K562 (cell line): Measurements from ENCODE around the gene SYT1. TPM values are rescaled to one million over a fixed set of nuclear protein-coding genes. Genes with fewer than 3 reads are reported as not detected.

Experiments
- HMG20A ChIP-seq: fragments of 450-650 bp; formaldehyde crosslinking; conservative IDR thresholded peaks from 2 replicates; pipeline ENCODE4 v1.4.0; 2020; ENCODE audit warnings: mild to moderate bottlenecking, mixed read lengths
- HSF4 ChIP-seq: fragments of 250-450 bp; sonication (Bioruptor Pico); IDR thresholded peaks from 2 replicates; pipeline ENCODE4 v2.1.2; 2022; ENCODE audit warnings: mild to moderate bottlenecking, moderate library complexity, borderline replicate concordance
- KDM5B ChIP-seq: fragments of 200-600 bp; sonication (generic); IDR thresholded peaks from 2 replicates; pipeline ENCODE4 v1.6.1; 2012; ENCODE audit warnings: low read depth, mild to moderate bottlenecking, moderate library complexity, low read length, control low read depth, inconsistent platforms; ENCODE audit not compliant: insufficient replicate concordance
- KLF13 ChIP-seq: fragments of 450-650 bp; IDR thresholded peaks from 2 replicates; pipeline ENCODE4 v1.6.1; 2016; ENCODE audit warnings: missing genetic modification characterization, low read depth, mild to moderate bottlenecking, missing compliant biosample characterization, moderate library complexity, borderline replicate concordance
- SETDB1 ChIP-seq: IDR thresholded peaks from one replicate; pipeline ENCODE4 v1.6.1; 2012; ENCODE audit warnings: low read length, control low read depth, inconsistent platforms
- SIRT6 ChIP-seq: IDR thresholded peaks from one replicate; pipeline ENCODE4 v1.6.1; 2012; ENCODE audit warnings: low read depth, mild to moderate bottlenecking, control low read depth, inconsistent platforms, low read length, moderate library complexity
- SMARCE1 ChIP-seq: fragments of 450-650 bp; IDR thresholded peaks from 2 replicates; pipeline ENCODE4 v1.7.1; 2016; ENCODE audit warnings: mild to moderate bottlenecking
- SRF ChIP-seq, 2 experiments: fragments of 250-450, 450-650 bp in 1 of 2; sonication (Bioruptor Pico) in 1 of 2; sonication (generic) in 1 of 2; formaldehyde crosslinking; IDR thresholded peaks; 2 replicates each; pipeline versions ENCODE4 v1.5.0 to v1.5.1; 2020 to 2022; ENCODE audit warnings: mild to moderate bottlenecking in 1 of 2, missing genetic modification reagents in 1 of 2
- STAG1 ChIP-seq: sonication (generic); formaldehyde crosslinking; IDR thresholded peaks from 2 replicates; pipeline ENCODE4 v1.5.0; 2020; ENCODE audit warnings: missing genetic modification reagents, borderline replicate concordance
- TAL1 ChIP-seq: fragments of 450-650 bp; IDR thresholded peaks from 2 replicates; pipeline ENCODE4 v1.6.1; 2016; ENCODE audit warnings: mild to moderate bottlenecking
- TBP ChIP-seq: optimal IDR thresholded peaks from 2 replicates; pipeline ENCODE3; 2011; ENCODE audit warnings: low read depth, low read length, improper control_type of control experiment
- U2AF2 ChIP-seq: fragments of 200-400 bp; formaldehyde crosslinking; optimal IDR thresholded peaks from 2 replicates; pipeline ENCODE3; 2017; ENCODE audit warnings: low read depth, mild to moderate bottlenecking, low read length
- ZNF143 ChIP-seq: sonication (generic); formaldehyde crosslinking; IDR thresholded peaks from 2 replicates; pipeline ENCODE4 v1.9.0; 2022; ENCODE audit warnings: mild to moderate bottlenecking, missing genetic modification reagents
- ZNF184 ChIP-seq: sonication (generic); formaldehyde crosslinking; IDR thresholded peaks from 2 replicates; pipeline ENCODE4 v1.5.0; 2020; ENCODE audit warnings: missing genetic modification reagents
- ZNF212 ChIP-seq: fragments of 450-650 bp; formaldehyde crosslinking; IDR thresholded peaks from 2 replicates; pipeline ENCODE4 v1.4.0; 2020; ENCODE audit warnings: mild to moderate bottlenecking
- polyA plus RNA-seq, 8 experiments: library from polyadenylated mRNA; depleted of rRNA in 4 of 8; stranded (reverse) in 5 of 8; unstranded in 3 of 8; fragments of >200 nt; fragmentation: Nextera tagmentation in 2 of 8; fragmentation: Illumina TruSeq in 1 of 8; extraction: Ambion mirVana in 2 of 8; extraction: Trizol in 1 of 8; gene quantifications; 2 replicates each; pipeline versions ENCODE4 v1.2.1 to v1.2.3, GENCODE V29; 2011 to 2014; ENCODE audit warnings: inconsistent platforms in 1 of 8, missing spikeins in 1 of 8
- total RNA-seq, 7 experiments: library from RNA; depleted of rRNA in 6 of 7; stranded (reverse); fragments of >200 nt in 6 of 7; fragmentation: Illumina TruSeq in 2 of 7; extraction: Trizol in 2 of 7; gene quantifications; 2 replicates each; pipeline versions ENCODE4 v1.2.1 to v1.2.3, GENCODE V29; 2011 to 2021; ENCODE audit warnings: low replicate concordance in 1 of 7
- TF ChIP-seq, protein P1 (sequence below): fragments of 250-450 bp; sonication (Bioruptor Pico); IDR thresholded peaks from 2 replicates; pipeline ENCODE4 v1.8.0; 2021; ENCODE audit warnings: mild to moderate bottlenecking, moderate library complexity
- TF ChIP-seq, protein P2 (sequence below): IDR thresholded peaks from 2 replicates; pipeline ENCODE4 v1.6.1; 2016; ENCODE audit warnings: missing genetic modification characterization, missing compliant biosample characterization

Gene SYT1
- total and polyA plus RNA-seq, 9 of the 15 experiments (the other 6 are each of a cell fraction or from before 2014, with no cell fraction given): 0.03 to 0.13 (median 0.07) TPM; not detected in 4

DNA sequence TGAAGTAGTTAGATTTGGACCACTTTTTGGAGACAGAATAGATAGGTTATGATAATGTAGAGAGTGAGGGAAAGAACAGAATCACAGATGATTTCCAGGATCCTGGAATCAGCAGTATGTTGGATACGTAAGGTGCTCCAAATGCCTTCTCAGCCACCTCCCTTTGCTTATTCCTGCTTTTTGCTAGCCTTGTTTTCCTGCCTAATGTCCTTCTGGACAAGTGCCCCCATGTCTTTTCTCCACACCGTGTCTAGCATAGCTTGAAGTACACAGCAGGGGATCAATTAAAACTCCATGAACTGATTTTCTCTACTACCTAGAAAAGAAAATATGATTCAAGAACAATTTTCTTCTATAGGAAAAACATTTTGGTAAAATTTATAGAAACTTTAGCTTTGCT, 144.0 kb downstream of the SYT1 start (continued):
- TF ChIP-seq, protein P1, sequence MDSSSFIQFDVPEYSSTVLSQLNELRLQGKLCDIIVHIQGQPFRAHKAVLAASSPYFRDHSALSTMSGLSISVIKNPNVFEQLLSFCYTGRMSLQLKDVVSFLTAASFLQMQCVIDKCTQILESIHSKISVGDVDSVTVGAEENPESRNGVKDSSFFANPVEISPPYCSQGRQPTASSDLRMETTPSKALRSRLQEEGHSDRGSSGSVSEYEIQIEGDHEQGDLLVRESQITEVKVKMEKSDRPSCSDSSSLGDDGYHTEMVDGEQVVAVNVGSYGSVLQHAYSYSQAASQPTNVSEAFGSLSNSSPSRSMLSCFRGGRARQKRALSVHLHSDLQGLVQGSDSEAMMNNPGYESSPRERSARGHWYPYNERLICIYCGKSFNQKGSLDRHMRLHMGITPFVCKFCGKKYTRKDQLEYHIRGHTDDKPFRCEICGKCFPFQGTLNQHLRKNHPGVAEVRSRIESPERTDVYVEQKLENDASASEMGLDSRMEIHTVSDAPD: no peak
- TF ChIP-seq TBP (no peak), SIRT6 (no peak), ZNF212 (no peak), STAG1 (no peak), HSF4 (CRISPR knock-in tag) (no peak), ZNF143 (CRISPR knock-in tag) (no peak), HMG20A (CRISPR knock-in tag) (no peak), ZNF184 (CRISPR knock-in tag) (no peak), U2AF2 (no peak), SMARCE1 (no peak), SETDB1 (no peak), TAL1 (no peak), KLF13 (tag) (no peak), SRF (CRISPR knock-in tag; IDR thresholded peaks at IDR 0.05) (no peak), KDM5B (no peak)
- TF ChIP-seq, protein P2, sequence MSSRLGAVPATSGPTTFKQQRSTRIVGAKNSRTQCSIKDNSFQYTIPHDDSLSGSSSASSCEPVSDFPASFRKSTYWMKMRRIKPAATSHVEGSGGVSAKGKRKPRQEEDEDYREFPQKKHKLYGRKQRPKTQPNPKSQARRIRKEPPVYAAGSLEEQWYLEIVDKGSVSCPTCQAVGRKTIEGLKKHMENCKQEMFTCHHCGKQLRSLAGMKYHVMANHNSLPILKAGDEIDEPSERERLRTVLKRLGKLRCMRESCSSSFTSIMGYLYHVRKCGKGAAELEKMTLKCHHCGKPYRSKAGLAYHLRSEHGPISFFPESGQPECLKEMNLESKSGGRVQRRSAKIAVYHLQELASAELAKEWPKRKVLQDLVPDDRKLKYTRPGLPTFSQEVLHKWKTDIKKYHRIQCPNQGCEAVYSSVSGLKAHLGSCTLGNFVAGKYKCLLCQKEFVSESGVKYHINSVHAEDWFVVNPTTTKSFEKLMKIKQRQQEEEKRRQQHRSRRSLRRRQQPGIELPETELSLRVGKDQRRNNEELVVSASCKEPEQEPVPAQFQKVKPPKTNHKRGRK (tag): no peak
